A673 (cell line): ENCODE measurements around the gene UMODL1. TPM values are rescaled to one million over a fixed set of nuclear protein-coding genes. Genes with fewer than 3 reads are reported as not detected.

Experiments
- BruUV-seq: library from RNA; stranded (reverse); fragments of 400-500 nt; replicated peaks from 2 replicates; lab custom pipeline; 2021; lab: Mats Ljungman, UMichigan
- CTCF ChIA-PET: fragments of 300-600 bp; sonication (Branson Sonifier 250); formaldehyde crosslinking; loops from one replicate; lab custom pipeline; 2022; ENCODE audit warnings: antibody characterized with exemption; lab: Charles Lee
- POLR2A ChIA-PET: fragments of 300-600 bp; sonication (Branson Sonifier 250); formaldehyde crosslinking; loops from one replicate; lab custom pipeline; 2022; ENCODE audit warnings: antibody characterized with exemption; ENCODE audit not compliant: low non-redundant PET; lab: Charles Lee
- DNase-seq: peaks from one replicate; pipeline ENCODE4 v3.0.0-alpha.2; 2015; ENCODE audit warnings: low spot score
- H3K27ac ChIP-seq: fragments of 200-600 bp; sonication (generic); 2 replicates; pipeline ENCODE4 v1.5.1; 2016; ENCODE audit warnings: mixed run types, low read depth, mild to moderate bottlenecking, mixed read lengths, antibody characterized with exemption, low read length; ENCODE audit not compliant: poor library complexity, severe bottlenecking
- H3K27me3 ChIP-seq: fragments of 200-600 bp; sonication (generic); replicated peaks from 2 replicates; pipeline ENCODE4 v1.6.1; 2017; ENCODE audit warnings: mixed run types, low read depth, mild to moderate bottlenecking, mixed read lengths, antibody characterized with exemption, low read length; ENCODE audit not compliant: insufficient read depth, poor library complexity
- H3K36me3 ChIP-seq: fragments of 200-600 bp; sonication (generic); 2 replicates; pipeline ENCODE4 v1.6.1; 2016; ENCODE audit warnings: mixed run types, mild to moderate bottlenecking, mixed read lengths, antibody characterized with exemption, low read length; ENCODE audit not compliant: insufficient read depth, poor library complexity, severe bottlenecking
- H3K4me1 ChIP-seq: fragments of 200-600 bp; sonication (generic); 2 replicates; pipeline ENCODE4 v1.6.1; 2017; ENCODE audit warnings: mixed run types, mild to moderate bottlenecking, mixed read lengths, antibody characterized with exemption, low read length; ENCODE audit not compliant: insufficient read depth, poor library complexity, severe bottlenecking
- H3K4me3 ChIP-seq: fragments of 200-600 bp; sonication (generic); 2 replicates; pipeline ENCODE4 v1.5.1; 2016; ENCODE audit warnings: low read depth, mixed run types, mild to moderate bottlenecking, mixed read lengths, low read length; ENCODE audit not compliant: poor library complexity, severe bottlenecking
- H3K9me3 ChIP-seq: fragments of 200-600 bp; sonication (generic); 2 replicates; pipeline ENCODE4 v1.6.1; 2016; ENCODE audit warnings: mixed run types, low read depth, mild to moderate bottlenecking, mixed read lengths, antibody characterized with exemption, low read length; ENCODE audit not compliant: poor library complexity, severe bottlenecking
- CTCF ChIP-seq: fragments of 300-800, 200-600 bp; sonication (generic); conservative IDR thresholded peaks from 2 replicates; pipeline ENCODE4 v1.5.1; 2017; ENCODE audit warnings: low read depth, mild to moderate bottlenecking, antibody characterized with exemption, low read length, moderate library complexity, mixed read lengths
- EZH2 ChIP-seq: fragments of 200-600 bp; sonication (generic); IDR thresholded peaks from 2 replicates; pipeline ENCODE4 v1.6.1; 2017; ENCODE audit warnings: borderline replicate concordance, low read depth, mild to moderate bottlenecking, mixed read lengths, antibody characterized with exemption, low read length; ENCODE audit not compliant: poor library complexity, severe bottlenecking
- intact Hi-C: fragments of 100-400 bp; cut with micrococcal nuclease; formaldehyde crosslinking; loops from one replicate; pipeline ENCODE4 v1.10.0; 2022; ENCODE audit not compliant: unreplicated experiment
- total RNA-seq: library from RNA; stranded (reverse); gene quantifications from 2 replicates; pipeline ENCODE4 v1.2.3, GENCODE V29; 2021

The UMODL1 gene
- total RNA-seq, 1 experiment from 2014 or later: not detected

- no peak for TF ChIP-seq CTCF
- no peak for TF ChIP-seq EZH2
- POLR2A ChIA-PET: interaction anchor here (0.7 kb wide), 1 partner anchor 334 kb away, joined by 4 read pairs; no protein-coding TSS in a partner anchor
- no TSS peak for BruUV-seq
Measured at GRCh38 chr21:42129300-42130266, 58.5 kb downstream of the UMODL1 start.

DNA sequence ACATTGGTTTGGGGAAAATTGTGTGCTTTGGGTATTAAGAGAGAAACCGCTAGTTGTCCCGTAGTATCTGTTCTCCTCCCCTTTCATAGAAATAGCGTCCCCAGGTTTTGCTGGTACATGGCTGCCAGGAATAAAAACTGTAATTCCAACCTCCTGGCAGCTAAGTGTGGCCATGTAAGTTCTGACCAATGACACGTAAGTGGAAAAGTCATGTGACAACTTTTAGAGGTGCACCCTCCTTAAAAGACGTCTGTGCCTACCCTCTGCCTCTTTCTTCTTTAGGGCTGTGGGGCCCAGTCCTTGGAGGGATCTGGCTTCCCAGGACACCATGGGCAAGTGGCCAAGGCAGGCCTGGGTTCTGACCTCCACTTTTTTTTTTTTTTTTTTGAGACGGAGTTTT, 59.3 kb downstream of the UMODL1 start:
- H3K4me1 ChIP-seq: no peaks in the 10 kb centered on the region
- CTCF ChIA-PET: no interaction called here
- no peaks in the 10 kb centered on the region for H3K36me3 ChIP-seq
- no TSS peak for BruUV-seq
- H3K27me3 ChIP-seq: no peaks in the 10 kb centered on the region
- intact Hi-C loops: no loop called here
- POLR2A ChIA-PET: no interaction called here
- TF ChIP-seq EZH2 (no peak), CTCF (no peak)
- no peak overlapping the region for H3K27ac ChIP-seq
- H3K4me3 ChIP-seq: no peak overlapping the region
- no peak for DNase-seq
- no peaks in the 10 kb centered on the region for H3K9me3 ChIP-seq

More at GRCh38 chr21:42129300-42130266, 58.5 kb downstream of the UMODL1 start:
- Histone ChIP-seq H3K4me3 (no peak overlapping the region), H3K9me3 (no peaks in the 10 kb centered on the region), H3K27ac (no peak overlapping the region), H3K36me3 (no peaks in the 10 kb centered on the region), H3K4me1 (no peaks in the 10 kb centered on the region), H3K27me3 (no peaks in the 10 kb centered on the region)
- DNase-seq: no peak
- CTCF ChIA-PET: interaction anchor here (0.6 to 0.9 kb wide), 2 partner anchors 127 to 180 kb away, joined by 3 to 11 read pairs; no protein-coding TSS in a partner anchor
- intact Hi-C loops: no loop called here

GRCh38 chr21:42132183-42132582, 61.1 kb downstream of the UMODL1 start:
- POLR2A ChIA-PET: no interaction called here
- H3K4me1 ChIP-seq: no peaks in the 10 kb centered on the region

More at GRCh38 chr21:42132183-42132582, 61.1 kb downstream of the UMODL1 start:
- Histone ChIP-seq H3K27ac (no peak overlapping the region), H3K36me3 (no peaks in the 10 kb centered on the region), H3K9me3 (no peaks in the 10 kb centered on the region), H3K4me3 (no peak overlapping the region), H3K27me3 (no peaks in the 10 kb centered on the region)
- CTCF ChIA-PET: no interaction called here
- TF ChIP-seq CTCF: no peak
- no TSS peak for BruUV-seq
- DNase-seq: no peak
- intact Hi-C loops: no loop called here
